Measurements from ENCODE around the gene TRPM7. TPM values are rescaled to one million over a fixed set of nuclear protein-coding genes. Genes with fewer than 3 reads are reported as not detected.

Gene TRPM7
- total RNA-seq, 1 donor from 2014 or later: 32.2 TPM

DNA sequence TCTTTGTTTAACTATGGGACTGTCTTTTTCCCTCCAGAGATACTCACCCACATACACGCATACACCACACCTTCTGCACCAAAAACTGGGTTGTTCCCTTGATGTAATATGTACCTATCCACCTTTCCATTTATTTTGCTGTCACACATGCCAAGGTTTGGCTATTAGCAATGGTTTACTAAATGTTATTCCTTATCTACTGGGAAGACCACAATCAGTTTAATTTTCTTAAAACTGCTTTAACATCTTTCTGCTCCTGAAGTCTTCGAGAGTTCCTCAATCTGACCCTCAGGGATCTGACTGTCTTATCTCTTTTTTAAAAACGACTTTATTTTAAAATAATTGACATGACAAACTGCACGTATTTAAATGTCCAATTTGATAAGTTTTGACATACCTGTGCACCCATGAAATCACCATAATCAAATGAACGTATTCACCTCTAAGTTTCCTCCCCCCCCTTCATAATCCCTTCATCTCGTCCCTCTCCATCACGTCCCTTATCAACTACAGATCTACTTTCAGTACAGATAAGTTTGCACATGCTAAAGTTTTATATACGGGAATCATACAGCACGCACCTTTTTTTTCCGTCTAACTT lies 805 bp upstream of the TRPM7 start:
- DNase-seq: no peak
- Histone ChIP-seq H3K27ac (replicated peaks) (peak overlapping the region; percentile 97), H3K4me3 (peak overlapping the region; percentile 92), H3K9me3 (replicated peaks) (no peaks in the 10 kb centered on the region), H3K36me3 (no peaks in the 10 kb centered on the region), H3K27me3 (ENCODE audit: low read depth) (no peaks in the 10 kb centered on the region), H3K4me1 (peaks cover 47% of the 10 kb centered on the region)
- intact Hi-C loops (cut with micrococcal nuclease): no loop called here
- TF ChIP-seq CTCF (IDR thresholded peaks at IDR 0.05; ENCODE audit: borderline replicate concordance): no peak

GRCh38 chr15:50685976-50686468 lies 575 bp downstream of the TRPM7 start:
- Histone ChIP-seq H3K4me3 (peak overlapping the region; percentile 92), H3K4me1 (peaks cover 61% of the 10 kb centered on the region), H3K27ac (replicated peaks) (peak overlapping the region; percentile 97), H3K36me3 (no peaks in the 10 kb centered on the region), H3K9me3 (replicated peaks) (no peaks in the 10 kb centered on the region), H3K27me3 (ENCODE audit: low read depth) (no peaks in the 10 kb centered on the region)
- no peak for TF ChIP-seq CTCF (IDR thresholded peaks at IDR 0.05; ENCODE audit: borderline replicate concordance)
- peak; percentile 73 for DNase-seq
- intact Hi-C loops (cut with micrococcal nuclease): no loop called here

- Histone ChIP-seq H3K4me3 (peak overlapping the region; percentile 92), H3K4me1 (peaks cover 67% of the 10 kb centered on the region), H3K9me3 (replicated peaks) (no peaks in the 10 kb centered on the region), H3K27me3 (ENCODE audit: low read depth) (no peaks in the 10 kb centered on the region), H3K36me3 (no peaks in the 10 kb centered on the region), H3K27ac (replicated peaks) (peak overlapping the region; percentile 97)
- intact Hi-C loops (cut with micrococcal nuclease): no loop called here
- DNase-seq: no peak
- peak; percentile 14 for TF ChIP-seq CTCF (IDR thresholded peaks at IDR 0.05; ENCODE audit: borderline replicate concordance)
Observed at GRCh38 chr15:50685191-50685975, 1.2 kb downstream of the TRPM7 start.

- H3K27me3 ChIP-seq (ENCODE audit: low read depth): no peaks in the 10 kb centered on the region
- H3K4me3 ChIP-seq: peak overlapping the region; percentile 32
- peaks cover 95% of the 10 kb centered on the region for H3K4me1 ChIP-seq
- peak overlapping the region; percentile 52 for H3K27ac ChIP-seq (replicated peaks)
- no peak for DNase-seq
- intact Hi-C loops (cut with micrococcal nuclease): no loop called here
- no peaks in the 10 kb centered on the region for H3K9me3 ChIP-seq (replicated peaks)
- TF ChIP-seq CTCF (IDR thresholded peaks at IDR 0.05; ENCODE audit: borderline replicate concordance): no peak
- no peaks in the 10 kb centered on the region for H3K36me3 ChIP-seq
Observed at GRCh38 chr15:50681467-50681866, 5.1 kb downstream of the TRPM7 start.

DNA sequence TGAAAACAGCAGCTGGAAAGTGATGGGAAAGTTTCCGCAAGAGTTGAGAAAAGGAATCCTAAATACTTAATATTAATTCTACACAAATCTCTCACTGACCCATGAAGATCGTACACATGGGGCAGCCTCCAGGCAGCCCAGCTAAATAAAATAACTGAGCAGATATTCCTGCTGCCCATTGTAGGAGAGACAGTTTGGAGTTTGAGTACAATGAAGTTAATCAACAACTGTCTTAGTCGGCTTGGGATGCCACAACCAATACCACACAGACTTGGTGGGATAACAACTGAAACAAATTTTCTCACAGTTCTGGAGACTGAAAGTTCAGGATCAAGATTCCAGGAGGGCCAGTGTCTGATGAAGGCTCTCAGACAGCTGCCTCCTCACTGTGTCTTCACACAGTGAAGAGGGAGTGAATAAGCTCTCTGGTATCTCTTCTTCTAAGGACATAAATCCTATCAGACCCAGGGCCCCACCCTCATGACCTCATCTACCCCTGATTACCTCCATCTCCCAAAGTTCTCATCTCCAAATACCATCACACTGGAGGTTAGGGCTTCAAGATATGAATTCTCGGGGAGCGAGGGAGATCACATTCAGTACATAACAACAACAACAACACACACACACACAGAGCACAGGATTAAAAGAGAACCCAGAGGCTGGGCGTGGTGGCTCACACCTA lies 9.7 kb downstream of the TRPM7 start:
- H3K9me3 ChIP-seq (replicated peaks): no peaks in the 10 kb centered on the region
- intact Hi-C loops (cut with micrococcal nuclease): loop anchor here (5.0 kb wide), 1 partner anchor 200 kb away; no protein-coding TSS in a partner anchor
- H3K4me3 ChIP-seq: no peak overlapping the region
- H3K27me3 ChIP-seq (ENCODE audit: low read depth): no peaks in the 10 kb centered on the region
- peaks cover 9% of the 10 kb centered on the region for H3K36me3 ChIP-seq
- peaks cover 84% of the 10 kb centered on the region for H3K4me1 ChIP-seq
- peak overlapping the region; percentile 45 for H3K27ac ChIP-seq (replicated peaks)
- DNase-seq: no peak
- TF ChIP-seq CTCF (IDR thresholded peaks at IDR 0.05; ENCODE audit: borderline replicate concordance): no peak

Measured in left ventricle myocardium inferior (tissue), 1 donor.